Bone marrow (tissue), 2 donors: ENCODE results near the gene FAM3A.

ENCODE experiments used
- DNase-seq, 2 donors: peaks; one replicate each; lab custom pipeline; 2025; lab: John Stamatoyannopoulos, UW

Gene FAM3A

DNA sequence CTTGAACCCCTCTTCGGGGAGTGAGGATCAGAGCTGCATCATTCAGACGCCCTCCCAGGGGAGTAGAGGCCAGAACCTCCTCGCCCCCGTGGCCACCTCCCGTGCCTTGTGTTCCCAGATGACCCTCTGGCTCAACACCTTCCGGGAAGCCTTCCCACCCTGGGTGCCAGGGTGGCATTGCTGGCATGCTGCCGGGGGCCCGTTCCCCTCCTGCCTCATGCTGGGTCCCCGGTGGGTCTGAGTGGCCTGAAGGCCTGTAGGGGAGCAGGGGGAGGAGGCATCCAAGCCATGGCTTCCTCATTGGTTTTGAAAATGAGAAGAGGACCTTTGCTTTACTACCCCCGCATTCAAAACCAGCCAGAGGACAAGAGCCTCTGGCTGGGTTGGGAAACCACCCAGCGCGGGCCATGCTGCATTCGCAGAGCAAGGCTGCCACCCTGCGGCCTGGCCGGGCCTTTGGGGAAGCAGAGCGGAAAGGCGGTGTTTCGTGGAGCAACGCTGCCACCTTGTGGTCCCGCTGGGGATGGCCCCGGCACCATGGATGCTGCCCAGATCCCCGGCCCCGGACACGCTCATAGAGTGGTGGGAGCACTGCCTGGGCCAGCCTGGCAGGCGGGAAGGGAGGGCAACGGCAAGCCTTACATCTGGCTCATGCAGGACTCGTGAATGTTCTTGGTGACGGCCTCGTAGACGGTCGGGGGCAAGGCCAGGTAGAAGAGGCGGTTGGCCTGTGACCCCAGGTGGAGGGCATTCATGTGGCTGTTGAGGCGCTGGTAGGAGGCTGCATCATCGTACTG lies 18.7 kb upstream of the FAM3A start:
- DNase-seq: peak; percentile 41 to 54

DNA sequence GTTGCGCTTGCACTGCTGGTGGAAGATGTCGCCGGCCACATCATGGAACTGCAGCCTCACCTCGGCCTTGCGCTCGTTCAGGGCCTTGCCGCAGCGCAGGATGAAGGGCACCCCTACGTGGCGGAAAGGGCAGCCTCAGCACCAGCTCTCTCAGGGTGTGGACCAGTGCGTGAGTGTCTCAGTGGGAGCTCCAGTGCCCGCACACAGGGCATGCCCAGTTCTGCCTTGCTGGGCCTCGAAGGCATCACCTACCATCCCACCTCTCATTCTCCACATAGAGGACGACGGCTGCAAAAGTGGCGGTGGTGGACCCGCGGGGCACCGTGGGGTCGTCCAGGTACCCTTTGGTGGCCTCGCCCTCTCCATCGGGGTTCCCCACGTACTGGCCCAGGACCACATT lies 16.7 kb upstream of the FAM3A start:
- DNase-seq: no peak

DNA sequence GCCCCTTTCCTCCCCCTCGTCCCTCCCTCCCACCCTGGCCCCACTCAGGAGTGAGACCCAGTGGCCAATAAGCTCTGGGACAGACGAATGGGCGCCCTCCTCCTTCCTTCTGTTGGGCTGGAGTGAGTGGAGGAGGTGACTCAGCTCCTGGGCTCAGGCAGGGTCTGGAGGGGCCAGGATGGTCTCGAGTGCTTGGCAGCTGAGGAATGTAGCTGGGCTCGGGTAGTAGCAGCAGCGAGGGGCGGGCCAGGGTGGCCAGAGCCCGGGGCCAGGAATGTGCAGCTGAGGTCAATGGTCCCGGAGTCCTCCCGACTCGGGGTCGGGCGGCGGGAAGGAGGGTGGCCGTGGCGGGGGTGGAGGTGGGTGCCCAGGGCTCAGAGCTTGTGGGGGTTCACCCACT lies 15.6 kb upstream of the FAM3A start:
- DNase-seq: no peak

DNA sequence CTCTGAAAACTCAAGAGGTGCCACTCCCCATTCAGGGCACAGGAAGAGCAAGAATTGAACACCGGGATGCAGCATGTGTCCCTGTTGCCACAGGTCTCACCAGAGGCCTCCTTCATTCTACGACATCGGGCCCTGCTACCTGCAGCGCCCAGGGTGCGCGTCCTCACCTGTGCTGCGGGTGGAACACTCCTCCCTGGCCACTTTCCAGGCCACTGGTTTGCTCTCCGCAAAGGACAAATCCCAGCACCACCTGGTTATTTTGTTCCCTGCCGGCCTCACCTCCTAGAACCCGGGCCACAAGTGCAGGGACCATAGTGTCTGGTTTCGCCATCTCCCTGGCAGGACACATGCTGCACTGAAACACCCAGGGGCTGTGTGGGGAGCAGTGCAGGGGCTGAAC lies 14.3 kb upstream of the FAM3A start:
- DNase-seq: no peak

GRCh38 chrX:154529206-154529612 lies 13.2 kb upstream of the FAM3A start:
- no peak for DNase-seq

GRCh38 chrX:154526901-154527675 lies 11.1 kb upstream of the FAM3A start:
- peak; percentile 21 to 49 for DNase-seq

- DNase-seq: no peak
These were observed 9.8 kb upstream of the FAM3A start for GRCh38 chrX:154525606-154526490.

- DNase-seq: no peak
These were observed 3.4 kb upstream of the FAM3A start for GRCh38 chrX:154519389-154519788.

GRCh38 chrX:154517101-154517781 lies 1.2 kb upstream of the FAM3A start:
- no peak for DNase-seq

DNA sequence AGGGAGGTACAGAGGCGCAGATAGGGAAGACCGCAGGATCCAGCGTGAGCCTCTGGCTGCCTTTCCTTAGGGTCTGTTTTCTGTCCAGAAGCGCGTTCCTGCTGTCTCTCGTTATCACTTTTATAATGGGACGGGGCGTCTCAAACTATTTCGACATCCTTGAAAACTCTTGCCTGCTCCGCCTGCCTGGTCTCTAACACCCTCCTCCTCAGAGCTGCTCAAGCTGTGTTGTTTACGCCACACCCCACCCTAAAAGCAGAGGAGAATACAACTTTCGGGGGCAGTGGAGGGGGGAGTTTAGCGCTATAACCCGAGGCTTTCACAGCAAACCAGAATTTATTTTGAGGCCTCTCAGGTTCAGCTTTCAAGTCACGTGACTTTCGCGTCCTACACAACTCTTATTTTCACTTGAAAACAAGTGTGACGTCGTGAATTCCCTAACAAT lies 646 bp upstream of the FAM3A start:
- no peak for DNase-seq

- DNase-seq: no peak
These were observed 704 bp downstream of the FAM3A start for GRCh38 chrX:154515090-154515965.

DNA sequence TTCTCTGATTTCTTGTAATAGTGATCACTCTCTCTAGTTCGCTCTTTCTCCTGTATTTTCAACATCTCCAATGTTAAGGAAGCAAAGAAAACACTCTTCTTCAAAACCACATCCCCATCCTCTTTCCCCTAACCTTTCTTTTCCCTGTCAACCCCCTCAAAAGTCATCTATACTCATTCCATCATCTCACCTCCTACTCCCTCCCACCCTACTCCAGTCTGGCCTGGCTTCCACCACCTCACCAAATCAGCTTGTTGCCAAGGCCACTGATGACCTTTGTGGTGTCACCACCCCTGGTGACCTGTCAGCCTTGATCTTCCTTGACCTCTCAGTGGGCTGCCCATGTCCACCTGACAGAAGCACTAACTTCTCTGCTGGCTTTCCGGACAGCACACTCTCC lies 2.3 kb downstream of the FAM3A start:
- no peak for DNase-seq

DNA sequence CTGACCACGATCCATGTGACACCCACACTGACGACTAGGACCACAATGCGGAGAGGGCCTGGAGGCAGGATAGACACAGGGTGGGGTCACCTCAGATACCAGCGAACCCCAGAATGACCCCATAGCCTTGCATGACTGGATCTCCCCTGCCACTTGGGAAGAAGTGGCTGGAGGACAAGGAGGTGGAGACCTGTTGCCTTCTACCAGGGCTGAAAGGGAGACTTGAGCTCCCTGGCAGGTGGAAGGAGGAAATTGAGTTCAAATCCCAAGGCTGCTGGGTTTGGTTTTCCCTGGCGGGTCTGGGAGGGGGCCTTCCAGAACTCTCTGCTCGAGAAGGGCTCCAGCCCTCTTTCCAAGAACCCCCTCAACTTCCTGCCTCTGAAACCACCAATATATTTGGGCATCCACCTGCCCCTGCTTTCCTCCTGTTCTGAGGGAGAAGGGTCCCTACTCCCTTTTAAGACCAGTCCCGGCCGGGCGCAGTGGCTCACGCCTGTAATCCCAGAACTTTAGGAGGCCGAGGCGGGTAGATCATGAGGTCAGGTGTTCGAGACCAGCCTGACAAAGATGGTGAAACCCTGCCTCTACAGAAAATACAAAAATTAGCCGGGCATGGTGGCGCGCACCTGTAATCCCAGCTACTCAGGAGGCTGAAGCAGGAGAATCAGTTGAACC lies 3.0 kb downstream of the FAM3A start:
- no peak for DNase-seq

DNA sequence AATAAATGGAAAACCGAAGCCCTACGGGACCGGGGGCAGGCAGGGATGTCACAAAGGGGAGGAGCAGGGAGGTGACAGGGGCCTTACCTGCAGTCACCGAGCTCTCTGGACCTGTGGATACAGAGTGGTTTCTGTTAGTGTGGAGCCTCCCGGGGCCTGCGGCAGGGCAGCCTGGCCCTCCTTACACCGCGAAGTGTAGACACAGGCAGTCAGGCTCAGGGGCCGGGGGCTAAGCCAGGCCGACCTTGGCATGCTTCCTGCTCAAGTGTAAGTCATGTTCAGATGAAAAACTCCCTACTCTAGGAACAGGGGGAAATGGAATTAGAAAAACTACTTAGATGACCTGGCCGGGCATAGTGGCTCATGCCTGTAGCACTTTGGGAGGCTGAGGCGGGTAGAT lies 4.3 kb downstream of the FAM3A start:
- no peak for DNase-seq

- DNase-seq: no peak
These were observed 6.6 kb downstream of the FAM3A start for GRCh38 chrX:154509455-154509854.

DNA sequence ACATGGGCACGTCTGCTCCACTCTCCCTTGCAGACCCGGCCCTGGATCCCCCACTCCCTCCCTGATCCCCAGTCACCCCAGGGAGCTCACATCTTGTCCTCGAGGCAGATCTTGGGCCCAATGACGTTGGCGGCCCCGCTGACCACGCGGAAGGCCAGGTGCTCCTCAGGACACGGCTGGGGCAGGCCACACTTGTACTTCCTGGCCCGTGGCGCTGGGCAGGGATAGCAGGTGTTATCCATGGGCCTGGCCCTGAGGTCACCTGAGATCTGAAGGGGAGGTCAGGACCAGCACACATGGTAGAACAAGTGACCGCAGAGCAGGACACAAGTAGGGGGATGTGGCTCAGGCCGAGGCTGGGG lies 7.7 kb downstream of the FAM3A start:
- no peak for DNase-seq

DNA sequence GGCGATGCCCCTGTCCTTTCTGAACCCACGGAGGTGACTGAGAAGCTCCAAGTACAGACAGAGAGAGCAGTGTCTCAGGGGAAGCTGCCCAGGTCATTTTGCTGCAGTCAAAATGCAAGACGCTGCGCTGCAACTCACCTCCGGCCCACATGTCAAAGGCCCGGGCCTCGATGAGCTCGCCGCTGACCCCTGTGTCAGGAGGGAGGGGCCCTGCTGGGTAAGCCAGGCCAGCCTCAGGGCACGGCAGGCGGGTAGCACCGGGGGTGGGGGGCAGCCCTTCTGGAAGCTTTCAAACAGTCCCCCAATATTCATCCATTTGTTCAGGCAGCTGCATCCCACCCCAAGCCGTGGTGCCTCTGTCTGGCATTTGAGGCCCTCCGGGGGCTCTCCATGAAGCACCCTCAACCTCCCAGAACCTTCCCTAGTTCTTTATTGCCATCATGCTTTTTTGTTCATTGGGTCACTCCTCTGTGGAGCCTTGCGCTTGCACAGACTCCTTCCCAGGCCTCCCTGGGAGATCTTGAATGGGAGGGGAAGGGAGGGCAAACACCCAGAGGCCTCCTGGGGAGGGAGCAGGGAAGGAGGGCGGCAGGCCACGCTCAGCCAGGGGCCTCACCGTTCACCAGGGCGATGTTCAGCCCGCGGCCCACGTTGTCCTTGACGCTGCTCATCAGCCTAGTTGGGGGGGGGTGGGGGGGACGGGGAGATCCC lies 8.2 kb downstream of the FAM3A start:
- no peak for DNase-seq

GRCh38 chrX:154506483-154507332 lies 9.3 kb downstream of the FAM3A start:
- no peak for DNase-seq

- DNase-seq: no peak
These were observed 10.3 kb downstream of the FAM3A start for GRCh38 chrX:154505734-154506133.
